Left kidney (tissue), 2 donors: Measurements from ENCODE around the gene LDHD. TPM values are rescaled to one million over a fixed set of nuclear protein-coding genes. Genes with fewer than 3 reads are reported as not detected.
A peak's percentile ranks its signal among the peaks of the same experiment; 100 is the strongest.
"Not testable (repeated sequence)": the region's sequence is repeated elsewhere in the genome, so short reads cannot be mapped to it uniquely, and the experiment has no call there.

Experiments
- DNase-seq: peaks from one replicate; pipeline ENCODE4 v3.0.0-alpha.2; 2013
- polyA plus RNA-seq: library from polyadenylated mRNA; unstranded; fragments of 120-200 nt; gene quantifications from one replicate; pipeline ENCODE4 v1.2.1, GENCODE V29; 2013; ENCODE audit not compliant: insufficient read length

LDHD gene
- polyA plus RNA-seq, 1 donor = 4.1 TPM

DNA sequence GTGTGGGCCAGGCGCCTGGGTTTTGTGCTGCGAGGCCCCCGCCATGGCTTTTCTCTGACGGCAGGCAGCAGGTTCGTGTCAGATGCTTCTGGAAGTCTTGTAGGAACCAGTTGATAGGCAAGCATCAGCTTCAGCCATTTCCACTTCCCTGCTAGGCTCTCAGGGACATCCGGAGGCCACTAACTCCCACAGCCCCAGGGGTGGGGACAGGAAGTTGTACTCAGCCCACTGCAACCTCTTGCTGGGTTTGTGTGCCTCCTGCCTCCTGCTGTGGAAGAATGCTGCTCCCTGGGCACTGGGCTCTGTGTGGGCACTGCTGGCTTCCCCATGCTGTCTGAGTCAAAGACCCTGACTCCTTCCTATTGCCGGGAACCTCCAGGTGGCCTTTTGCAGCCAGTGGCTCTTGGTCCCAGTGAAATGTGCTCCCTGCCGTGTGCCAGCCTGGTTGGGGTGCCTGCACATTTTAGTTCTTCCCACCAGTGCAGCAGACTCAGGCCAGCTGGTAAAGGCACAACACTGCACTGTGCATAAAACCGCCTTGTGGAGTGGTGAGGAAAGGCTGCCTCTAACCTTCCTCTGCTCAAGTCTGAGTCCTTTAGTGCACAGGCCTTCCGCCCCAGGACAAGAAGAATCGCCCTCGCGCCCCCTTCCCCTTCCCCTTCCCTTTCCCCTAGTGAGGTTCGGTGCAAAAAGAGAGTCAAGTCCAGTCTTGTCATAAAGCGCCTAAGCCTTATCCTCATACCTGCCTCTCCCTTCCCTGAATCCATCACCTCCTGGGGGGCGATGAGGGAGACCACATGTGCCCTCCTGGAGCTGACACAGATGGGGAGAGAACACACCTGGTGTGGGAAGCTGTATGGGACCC is 16.6 kb downstream of the LDHD start:
- no peak for DNase-seq

DNA sequence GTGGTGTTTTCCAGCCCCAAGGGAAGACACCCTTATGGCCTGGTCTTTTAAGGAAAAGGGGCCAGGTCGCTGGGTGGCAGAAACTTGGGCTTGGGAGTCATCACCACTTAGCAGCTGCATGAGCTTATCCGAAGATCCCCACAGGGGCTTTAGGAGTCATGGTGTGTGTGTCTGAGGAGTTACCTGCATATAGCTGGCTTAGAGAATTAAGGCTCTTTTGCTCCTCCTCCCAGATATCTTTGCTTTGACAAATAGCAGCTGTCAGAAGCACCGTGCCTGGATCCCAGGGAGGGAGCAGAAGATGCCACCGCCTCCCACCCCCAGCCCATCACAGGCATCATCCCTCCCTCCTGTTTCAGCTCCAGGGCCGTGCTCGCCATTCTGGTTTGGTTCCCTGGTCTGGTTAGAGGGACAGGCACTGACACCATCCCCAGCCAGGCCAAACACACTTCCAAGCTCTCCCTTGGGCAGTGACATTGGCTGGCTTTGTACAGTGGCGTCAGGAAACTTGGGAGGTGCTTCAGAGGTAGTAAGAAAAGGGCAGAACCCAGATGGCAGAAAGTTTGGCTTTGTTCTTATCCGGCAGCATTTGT is 17.4 kb downstream of the LDHD start:
- DNase-seq = no peak

DNA sequence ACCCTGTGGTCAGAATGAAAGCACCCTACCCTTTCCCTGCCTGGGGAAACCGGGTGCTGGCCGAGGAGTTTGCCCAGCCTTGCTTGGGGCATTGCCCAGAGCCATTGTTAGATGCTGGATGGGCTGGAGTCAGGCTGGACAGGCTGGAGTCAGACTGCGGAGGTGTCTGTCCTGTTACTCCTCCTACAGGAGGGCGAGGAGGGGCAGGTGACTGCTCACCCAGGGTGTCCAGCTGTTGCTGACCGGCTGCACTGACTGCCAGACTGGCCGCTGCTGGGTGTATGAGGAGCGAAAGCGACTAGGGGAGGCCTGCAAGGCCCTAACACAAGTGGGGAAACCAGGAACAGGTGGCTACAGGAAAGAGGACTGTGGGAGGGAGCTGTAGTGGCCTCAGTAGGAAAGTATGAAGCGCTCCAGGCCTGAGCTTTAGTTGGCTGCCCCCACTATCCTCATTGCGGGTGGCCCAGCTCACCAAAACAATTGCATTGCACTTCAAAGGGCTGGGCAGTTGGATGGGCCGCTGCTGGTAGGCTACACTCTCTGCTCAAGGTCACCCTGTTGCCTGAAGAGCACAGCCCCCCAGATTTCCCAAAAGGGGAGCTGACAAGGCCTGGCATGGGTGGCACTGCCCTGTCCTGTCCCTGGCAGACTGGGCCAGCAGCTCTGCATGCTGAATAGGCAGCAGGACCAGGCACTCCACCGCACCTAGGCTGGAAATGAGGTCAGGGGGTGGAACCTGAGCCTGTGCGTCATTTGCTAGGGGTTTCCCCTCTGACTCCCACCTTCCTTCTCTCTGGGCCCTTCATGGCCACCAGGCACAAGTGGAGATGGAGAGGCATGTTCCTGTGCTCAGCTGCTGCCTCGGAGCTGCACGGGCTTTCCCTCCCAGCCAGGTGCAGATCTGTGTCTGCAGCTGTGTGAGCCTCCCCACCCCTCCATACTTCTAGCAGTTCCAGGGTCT is 18.4 kb downstream of the LDHD start:
- DNase-seq = no peak

DNA sequence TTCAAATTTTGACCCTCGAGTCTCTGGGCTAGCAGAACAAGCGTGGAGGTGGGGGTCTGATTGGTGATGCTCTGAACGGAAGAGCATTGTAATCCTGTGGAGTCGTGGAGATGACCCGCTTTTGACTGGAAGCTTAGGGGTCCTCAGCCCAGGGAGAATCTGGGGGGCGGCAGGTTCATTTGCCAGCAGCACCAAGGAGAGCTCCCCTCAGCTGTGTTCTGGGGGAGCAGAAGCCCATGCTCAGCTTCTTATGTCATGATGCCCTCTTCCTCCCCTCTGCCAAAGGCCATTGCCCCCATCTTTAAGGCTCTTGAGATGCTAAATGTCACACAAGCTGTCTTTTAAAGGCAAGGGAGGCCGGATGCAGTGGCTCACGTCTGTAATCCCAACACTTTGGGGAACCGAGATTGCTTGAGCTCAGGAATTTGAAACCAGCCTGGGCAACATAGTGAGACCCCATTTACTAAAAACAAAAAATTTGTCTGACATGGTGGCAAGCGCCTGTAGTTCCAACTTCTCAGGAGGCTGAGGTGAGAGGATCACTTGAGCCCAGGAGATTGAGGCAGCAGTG is 19.3 kb downstream of the LDHD start:
- DNase-seq = no peak

DNA sequence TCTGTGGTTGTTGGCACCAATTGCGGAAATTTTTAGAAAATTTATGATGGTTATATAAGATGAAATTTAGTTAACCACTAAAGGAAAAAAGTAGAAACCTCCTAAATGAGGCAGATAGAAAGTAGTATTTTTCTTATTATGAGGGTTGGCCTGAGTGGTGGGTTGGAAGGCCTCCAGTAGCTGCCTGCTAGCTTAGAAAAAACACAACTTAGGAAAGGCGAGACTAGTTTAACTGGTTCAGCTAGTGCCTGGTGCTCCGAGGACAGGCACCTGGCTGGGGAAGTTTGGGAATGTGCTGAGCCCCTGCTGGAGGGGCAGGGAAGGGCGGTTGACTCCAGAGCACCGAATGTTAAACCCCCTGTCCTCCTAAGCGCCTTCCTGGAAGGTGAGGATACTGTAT is 19.9 kb downstream of the LDHD start:
- DNase-seq = peak; percentile 40

DNA sequence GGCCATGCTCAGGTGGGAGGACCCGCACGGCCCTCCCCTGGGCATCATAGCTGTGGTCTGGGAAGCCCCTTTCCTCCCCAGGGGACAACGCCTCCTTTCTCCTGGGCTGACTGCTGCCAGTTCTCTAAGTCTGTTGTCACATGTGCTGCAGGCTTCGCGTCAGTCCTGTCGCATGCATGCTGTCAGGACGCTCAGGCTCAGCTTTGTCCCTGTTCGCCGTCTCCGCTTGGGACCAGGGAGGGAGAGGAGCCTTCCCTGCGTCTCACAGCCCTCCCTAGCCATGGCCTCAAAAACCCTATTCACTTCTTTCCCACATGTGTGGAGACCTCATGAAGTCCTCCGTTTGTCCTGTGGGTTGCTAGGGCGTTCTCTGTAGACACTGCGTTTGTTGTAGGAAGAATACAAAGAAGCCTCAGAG is 21.4 kb downstream of the LDHD start:
- DNase-seq = no peak

DNA sequence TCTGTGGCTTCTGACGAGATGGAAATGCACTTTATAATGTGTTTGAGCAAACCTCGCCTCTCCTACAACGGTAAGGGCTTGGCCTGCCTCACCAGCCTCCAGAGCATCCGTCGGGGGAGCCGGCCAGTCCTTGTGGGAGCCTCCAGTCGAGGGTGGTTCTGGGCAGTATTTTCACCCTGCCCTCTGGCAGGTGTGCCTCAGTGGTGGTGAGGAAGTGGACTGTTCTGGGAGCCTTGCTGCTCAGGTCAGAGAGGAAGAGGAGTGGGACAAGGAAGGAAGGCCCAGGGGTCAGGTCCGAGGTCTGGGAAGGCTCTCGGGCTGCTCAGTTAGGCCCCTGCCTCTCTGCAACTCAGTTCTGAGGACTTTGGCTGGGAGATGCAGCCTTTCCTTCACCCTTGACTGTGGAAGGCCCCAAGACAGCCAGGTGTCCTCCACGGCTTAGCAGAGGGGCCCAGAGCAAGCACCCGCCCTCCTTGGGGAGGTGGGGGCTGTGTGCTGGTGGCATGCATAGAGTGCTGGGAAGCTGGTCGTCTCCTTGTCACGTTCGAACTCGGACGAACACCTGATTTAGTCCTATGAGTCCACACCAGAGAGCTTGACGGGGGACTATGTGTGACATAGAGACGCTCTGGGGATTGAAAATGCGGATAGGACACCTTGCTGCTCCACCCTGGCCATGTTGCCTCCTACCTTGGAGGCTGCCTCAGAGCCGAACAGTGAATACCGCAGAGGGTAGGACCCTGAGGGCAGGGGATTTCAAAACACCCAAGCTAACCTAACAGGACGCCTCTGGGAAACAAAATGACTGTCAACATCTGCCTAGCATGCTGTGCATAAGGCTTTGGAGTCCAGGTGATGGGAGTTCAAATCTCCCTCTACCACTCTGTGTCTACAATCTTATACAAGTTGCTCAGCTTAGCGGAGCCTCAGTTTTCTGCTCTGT is 22.7 kb downstream of the LDHD start:
- DNase-seq = no peak

DNA sequence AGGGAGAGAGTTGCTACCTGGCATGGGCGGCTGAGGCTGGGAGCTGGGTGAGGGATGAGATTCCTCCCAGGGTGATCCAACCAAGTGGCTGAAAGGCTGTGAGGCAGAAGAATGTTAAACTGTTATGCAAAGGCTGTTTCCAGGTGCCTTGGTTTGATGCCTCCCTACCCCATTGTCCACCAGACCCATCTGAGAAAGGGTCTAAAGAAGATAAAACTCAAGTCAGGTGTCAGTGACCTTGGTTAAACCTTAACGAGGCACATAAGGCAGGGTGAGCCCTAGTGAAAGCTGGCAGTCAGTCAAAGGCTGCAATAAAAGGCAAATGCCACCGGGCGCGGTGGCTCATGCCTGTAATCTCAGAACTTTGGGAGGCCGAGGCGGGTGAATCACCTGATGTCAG is 23.8 kb downstream of the LDHD start:
- no peak for DNase-seq

DNA sequence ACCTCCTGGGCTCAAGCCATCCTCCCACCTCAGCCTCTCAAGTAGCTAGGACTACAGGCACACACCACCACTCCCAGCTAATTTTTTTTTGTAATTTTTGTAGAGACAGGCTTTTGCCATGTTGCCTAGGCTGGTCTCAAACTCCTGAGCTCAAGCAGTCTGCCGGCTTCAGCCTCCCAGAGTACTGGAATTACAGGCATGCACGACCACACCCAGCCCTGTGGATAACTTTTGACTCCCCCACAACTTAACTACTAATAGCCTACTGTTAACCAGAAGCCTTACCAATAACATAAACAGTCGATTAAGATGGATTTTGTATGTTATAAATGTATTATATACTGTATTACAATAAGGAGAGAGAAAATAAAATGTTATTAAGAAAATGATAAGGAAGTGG is 25.0 kb downstream of the LDHD start:
- not testable (repeated sequence) for DNase-seq

DNA sequence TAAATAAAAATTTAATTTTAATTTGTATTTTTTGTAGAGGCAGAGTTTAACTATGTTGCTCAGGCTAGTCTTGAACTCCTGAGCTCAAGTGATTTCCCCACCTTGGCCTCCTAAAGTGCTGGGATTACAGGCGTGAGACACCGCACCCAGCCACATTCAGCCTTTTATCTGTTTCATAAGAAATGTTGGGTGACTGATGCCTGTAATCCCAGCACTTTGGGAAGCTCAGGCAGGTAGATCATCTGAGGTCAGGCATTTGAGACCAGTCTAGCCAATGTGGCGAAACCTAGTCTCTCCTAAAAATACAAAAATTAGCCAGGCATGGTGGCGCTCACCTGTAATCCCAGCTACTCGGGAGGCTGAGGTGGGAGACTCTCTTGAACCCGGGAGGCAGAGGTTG is 25.7 kb downstream of the LDHD start:
- DNase-seq = not testable (repeated sequence)

DNA sequence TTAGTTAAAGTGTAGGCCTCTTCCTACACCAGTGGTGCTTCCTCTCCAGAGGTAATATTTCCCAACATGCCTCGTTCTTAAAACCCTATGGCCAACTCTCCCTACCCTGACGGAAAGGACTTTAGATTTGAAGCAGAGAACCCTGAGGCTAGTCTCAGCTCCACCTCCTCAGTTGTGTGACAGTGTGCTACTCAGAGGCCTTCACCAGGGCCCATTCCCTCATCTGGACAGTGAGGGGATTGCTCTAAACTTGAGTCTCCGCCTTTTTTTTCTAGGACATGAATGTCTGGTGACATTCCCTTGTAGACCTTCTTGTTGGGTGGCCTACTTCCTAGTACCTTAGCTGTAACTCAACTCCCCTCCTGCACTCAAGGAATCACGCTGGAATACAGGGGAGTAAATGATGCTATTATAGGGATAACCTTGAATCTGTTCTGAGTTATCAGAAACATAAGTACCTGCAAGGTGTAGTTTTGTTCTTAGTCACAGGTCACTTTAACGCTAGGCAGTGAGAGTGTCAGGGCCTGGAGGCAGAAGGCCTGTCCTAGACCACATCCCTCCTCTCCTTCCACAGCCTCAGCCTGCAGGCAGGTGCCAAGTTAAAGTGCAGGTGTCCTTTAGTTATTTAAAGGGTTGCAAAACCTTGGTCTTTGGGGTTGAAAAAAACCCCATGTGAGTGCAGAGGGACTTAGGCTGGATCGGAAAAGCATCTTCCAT is 26.9 kb downstream of the LDHD start:
- DNase-seq = no peak

DNA sequence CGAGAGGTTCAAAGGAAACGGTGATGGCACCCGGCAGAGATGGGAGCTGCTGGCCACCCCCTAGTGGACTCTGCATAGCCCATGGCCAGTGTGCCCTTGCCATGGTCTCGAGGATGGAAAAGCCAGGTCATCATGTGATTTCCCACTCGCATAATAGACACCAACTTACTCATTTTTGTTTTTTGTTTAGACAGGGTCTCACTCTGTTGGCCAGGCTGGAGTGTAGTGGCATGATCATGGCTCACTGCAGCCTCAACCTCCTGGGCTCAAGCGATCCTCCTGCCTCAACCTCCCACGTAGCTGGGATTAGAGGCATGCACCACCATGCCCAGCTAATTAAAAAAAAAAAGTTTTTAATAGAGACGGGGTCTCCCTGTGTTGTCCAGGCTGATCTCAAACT is 27.6 kb downstream of the LDHD start:
- DNase-seq = no peak

DNA sequence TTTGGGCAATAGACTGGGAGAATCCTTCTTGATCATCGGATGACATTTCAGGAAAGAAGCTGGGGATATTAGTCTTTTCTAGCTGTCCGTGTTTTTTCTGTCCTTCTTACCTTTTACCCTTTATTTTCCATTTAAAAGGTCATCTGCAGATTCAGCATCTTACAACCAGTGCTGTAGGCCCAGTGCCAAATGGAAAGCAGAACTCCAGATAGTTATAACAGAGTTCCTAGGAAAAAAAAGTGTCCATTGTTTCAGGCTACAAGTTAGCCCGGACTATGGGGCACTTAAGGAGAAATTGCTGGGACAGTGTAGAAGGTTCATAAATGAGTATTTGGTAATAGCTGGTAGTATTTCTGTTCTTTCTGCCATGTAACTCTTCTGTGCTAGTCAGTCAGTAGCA is 28.4 kb downstream of the LDHD start:
- no peak for DNase-seq

DNA sequence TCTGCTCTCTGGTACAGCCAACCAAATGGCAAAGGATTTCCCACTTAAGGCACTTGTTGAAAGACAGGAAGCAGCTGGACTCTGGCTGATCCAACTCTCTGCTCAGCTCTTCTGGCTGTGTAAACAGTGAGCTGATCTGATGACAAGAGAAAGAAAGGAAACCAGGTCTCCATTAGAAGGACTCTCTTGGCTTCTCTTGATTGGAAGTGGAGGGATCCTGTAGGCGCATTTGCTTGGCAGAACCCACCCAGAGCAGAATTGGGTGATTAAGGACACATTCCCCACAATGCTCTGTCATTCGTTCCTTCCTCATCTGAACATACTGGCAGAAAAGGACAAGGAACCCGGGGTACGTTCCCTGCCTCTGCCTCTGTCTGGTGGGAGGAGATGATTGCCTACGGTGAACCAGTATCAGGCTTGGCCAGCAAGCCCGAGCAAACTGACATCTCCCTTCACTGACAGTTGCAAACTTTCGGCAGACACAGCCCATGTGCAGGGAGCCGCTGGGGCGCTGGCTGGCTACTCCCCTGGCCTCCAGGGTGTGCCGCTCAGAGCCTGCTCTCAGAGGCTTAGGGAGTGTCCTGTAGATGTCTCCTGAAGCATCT is 29.1 kb downstream of the LDHD start:
- no peak for DNase-seq

DNA sequence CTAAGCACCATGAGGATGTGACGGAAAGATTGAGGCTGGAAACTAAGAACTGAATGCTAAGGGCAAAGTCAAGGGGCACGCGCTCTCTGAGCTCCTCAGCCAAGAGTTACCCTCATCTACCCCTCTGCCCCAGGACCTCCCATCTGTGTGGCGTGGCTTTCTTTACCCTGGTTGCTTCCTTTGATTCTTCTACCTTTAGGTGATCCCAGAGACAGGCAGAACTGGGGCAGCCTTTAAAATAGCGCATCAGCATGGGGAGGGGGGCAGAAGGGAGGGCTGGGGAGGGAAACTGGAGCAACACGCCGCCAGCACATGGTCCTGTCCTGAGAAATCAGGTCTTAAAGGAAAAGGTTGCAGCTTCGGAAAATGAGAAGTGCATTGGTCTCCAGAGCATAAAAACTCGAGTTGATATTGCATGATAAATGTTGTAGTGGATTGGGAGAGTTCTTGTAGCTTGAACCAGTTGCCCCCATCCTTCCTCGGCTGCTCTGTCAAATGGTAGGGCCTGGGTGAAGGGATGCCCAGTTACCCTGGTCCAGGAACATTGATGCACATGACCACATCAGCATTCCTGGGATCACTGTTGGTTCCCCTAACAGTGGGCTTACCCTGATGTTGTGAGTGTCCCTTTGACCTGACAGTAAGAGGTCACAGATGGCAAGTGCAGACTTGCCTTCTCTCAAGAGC is 29.7 kb downstream of the LDHD start:
- no peak for DNase-seq

DNA sequence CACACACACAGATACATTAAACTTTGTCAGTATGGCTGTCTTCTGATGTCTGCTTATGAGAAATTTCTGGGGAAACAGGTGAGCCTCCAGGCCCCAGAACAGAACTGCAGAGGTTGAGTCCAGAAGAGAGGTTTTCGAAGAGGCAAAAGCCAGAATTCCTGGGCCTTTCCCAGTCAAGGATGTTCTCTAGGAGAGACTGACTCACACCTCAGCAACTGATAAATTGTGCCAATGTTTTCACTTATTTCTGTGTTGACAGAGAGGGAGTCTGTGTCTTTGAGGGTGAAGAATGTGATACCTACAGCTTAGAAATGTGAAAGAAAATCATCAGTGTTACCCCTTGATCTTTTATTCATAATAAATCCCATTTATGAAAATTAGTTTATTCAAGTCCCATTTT is 30.3 kb downstream of the LDHD start:
- no peak for DNase-seq

DNA sequence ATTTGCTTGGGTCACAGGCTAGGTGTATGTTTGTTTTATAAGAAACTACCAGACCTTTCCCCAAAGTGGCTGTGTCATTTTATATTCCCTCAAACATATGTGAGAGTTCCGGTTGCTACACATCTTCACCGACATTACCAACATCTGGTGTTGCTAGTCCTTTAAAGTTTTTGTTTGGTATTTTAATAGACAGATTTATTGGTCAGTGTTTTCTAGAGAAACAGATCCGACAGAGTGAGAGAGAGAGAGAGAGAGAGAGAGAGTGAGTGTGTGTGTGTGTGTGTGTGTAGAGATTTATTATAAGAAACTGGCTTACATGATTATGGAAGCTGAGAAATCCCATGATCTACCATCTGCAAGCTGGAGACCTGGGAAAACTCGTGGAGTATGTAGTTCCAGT is 31.0 kb downstream of the LDHD start:
- no peak for DNase-seq

DNA sequence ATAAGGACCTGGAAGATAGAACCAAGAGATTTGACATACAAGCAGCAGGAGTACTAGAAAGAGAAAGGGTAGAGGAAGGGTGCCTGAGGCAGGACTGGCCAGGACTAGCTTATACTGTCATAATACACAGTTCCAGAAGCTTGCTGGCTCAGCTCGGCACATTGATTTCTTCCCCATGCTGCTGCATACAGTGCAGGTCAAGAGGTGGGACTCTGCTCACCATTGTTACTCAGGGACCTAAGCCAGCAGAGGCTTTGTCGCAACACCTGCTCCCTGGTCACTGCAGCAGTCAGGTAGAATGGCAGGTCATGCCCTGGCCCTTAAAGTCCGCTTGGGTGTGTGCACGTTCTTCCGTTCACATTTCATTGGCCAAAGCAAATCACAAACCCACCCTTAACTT is 32.8 kb downstream of the LDHD start:
- DNase-seq = no peak

DNA sequence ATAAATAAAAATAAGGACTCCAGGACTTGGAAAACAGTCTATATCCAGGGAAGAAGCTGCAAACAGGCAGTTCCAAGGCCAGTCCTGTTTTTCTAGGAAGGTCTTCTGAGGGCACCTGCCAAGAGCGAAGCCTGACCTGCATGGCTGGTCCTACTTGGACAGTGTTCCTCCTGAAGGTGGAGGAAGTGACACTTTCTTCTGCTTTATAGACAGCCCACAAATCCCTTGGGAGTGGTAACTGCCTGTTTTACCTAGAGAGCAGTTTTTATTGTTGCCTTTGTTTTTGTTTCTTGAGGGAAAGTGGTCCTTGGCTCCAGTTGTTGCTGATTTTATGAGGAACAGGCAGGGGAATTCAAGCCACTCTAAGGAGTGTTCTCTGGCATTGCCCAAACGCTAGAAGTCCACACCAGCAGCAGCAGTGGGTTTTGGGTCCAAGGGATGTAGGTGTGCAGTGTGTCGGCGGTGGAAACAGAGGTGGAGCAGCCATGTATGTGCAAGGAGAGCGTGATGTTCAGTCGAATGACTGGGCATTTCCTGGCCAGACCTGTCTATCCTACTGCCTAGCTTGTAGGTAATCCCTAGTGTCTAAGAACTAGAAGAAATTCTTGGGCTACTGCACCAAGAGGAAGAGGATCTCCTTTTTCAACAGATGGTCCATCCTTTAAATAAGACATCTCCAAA is 35.3 kb downstream of the LDHD start:
- no peak for DNase-seq
